Mesothelial cell of epicardium (in vitro differentiated cells): ENCODE results near the gene MTM1. TPM values are rescaled to one million over a fixed set of nuclear protein-coding genes. Genes with fewer than 3 reads are reported as not detected.

ENCODE experiments used
- DNase-seq, 2 experiments: peaks; one replicate each; pipeline ENCODE4 v3.0.0; 2021; ENCODE audit warnings: low spot score in 2 of 2; ENCODE audit not compliant: unreplicated experiment in 2 of 2
- H3K27ac Mint-ChIP-seq: 2 replicates; pipeline ENCODE4 v1.8.0; 2021; ENCODE audit warnings: mixed read lengths
- H3K27me3 Mint-ChIP-seq: 2 replicates; pipeline ENCODE4 v1.8.0; 2021; ENCODE audit warnings: low read depth, mixed read lengths
- H3K36me3 Mint-ChIP-seq: 2 replicates; pipeline ENCODE4 v1.8.0; 2021; ENCODE audit warnings: mixed read lengths
- H3K4me1 Mint-ChIP-seq: 2 replicates; pipeline ENCODE4 v1.8.0; 2021; ENCODE audit warnings: mixed read lengths
- H3K4me3 Mint-ChIP-seq: 2 replicates; pipeline ENCODE4 v1.8.0; 2021; ENCODE audit warnings: mild to moderate bottlenecking, moderate library complexity, mixed read lengths
- H3K9me3 Mint-ChIP-seq: 2 replicates; pipeline ENCODE4 v1.8.0; 2021; ENCODE audit warnings: mixed read lengths
- CTCF ChIP-seq: fragments of 200-600 bp; sonication (generic); IDR thresholded peaks from one replicate; pipeline ENCODE4 v1.5.0; 2021; ENCODE audit warnings: antibody characterized with exemption; ENCODE audit not compliant: unreplicated experiment
- total RNA-seq: library from RNA; stranded (reverse); gene quantifications from 3 replicates; pipeline ENCODE4 v1.2.1, GENCODE V29; 2021

MTM1 gene
- total RNA-seq, 1 donor from 2014 or later: 8.9 TPM

- Mint-ChIP-seq H3K27me3 (no peaks in the 10 kb centered on the region), H3K36me3 (no peaks in the 10 kb centered on the region), H3K27ac (no peak overlapping the region), H3K4me1 (no peaks in the 10 kb centered on the region), H3K4me3 (no peak overlapping the region), H3K9me3 (peaks cover 40% of the 10 kb centered on the region)
- no peak for DNase-seq
- TF ChIP-seq CTCF: no peak
Observed at GRCh38 chrX:150537851-150538250, 30.6 kb upstream of the MTM1 start.

- no peaks in the 10 kb centered on the region for H3K4me1 Mint-ChIP-seq
- no peaks in the 10 kb centered on the region for H3K27me3 Mint-ChIP-seq
- no peak overlapping the region for H3K4me3 Mint-ChIP-seq
- H3K27ac Mint-ChIP-seq: no peak overlapping the region
- peaks cover 18% of the 10 kb centered on the region for H3K9me3 Mint-ChIP-seq
- DNase-seq: no peak
- H3K36me3 Mint-ChIP-seq: no peaks in the 10 kb centered on the region
- no peak for TF ChIP-seq CTCF
Observed at GRCh38 chrX:150540965-150541364, 27.5 kb upstream of the MTM1 start.

DNA sequence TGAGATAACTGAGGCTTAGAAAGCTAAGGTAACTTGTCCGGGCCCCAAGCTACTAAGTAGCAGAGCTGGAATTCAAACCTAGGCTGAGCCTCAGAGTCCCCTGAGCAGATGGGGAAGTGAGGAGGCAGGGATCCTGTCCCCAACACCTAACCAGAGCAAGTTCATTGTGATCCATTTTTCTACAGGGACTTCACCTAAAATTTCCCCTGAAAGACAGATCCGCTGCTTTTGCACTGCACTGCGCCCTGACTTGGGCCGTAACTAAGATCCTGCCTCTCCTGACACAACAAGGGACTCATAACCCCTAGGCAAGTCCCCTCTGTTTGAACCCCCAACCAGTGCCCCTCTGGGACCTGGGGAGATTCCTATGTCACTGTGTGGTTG is 25.6 kb upstream of the MTM1 start:
- Mint-ChIP-seq H3K27ac (no peak overlapping the region), H3K4me1 (peaks cover 5% of the 10 kb centered on the region), H3K9me3 (peaks cover 5% of the 10 kb centered on the region), H3K36me3 (no peaks in the 10 kb centered on the region), H3K4me3 (no peak overlapping the region), H3K27me3 (no peaks in the 10 kb centered on the region)
- no peak for DNase-seq
- TF ChIP-seq CTCF: no peak

- no peak overlapping the region for H3K4me3 Mint-ChIP-seq
- no peaks in the 10 kb centered on the region for H3K27me3 Mint-ChIP-seq
- DNase-seq: no peak
- H3K27ac Mint-ChIP-seq: no peak overlapping the region
- peaks cover 7% of the 10 kb centered on the region for H3K4me1 Mint-ChIP-seq
- H3K9me3 Mint-ChIP-seq: peaks cover 5% of the 10 kb centered on the region
- TF ChIP-seq CTCF: no peak
- no peaks in the 10 kb centered on the region for H3K36me3 Mint-ChIP-seq
Observed at GRCh38 chrX:150543230-150544155, 24.9 kb upstream of the MTM1 start.

GRCh38 chrX:150544222-150544787 is 24.1 kb upstream of the MTM1 start:
- peaks cover 7% of the 10 kb centered on the region for H3K4me1 Mint-ChIP-seq
- peaks cover 9% of the 10 kb centered on the region for H3K9me3 Mint-ChIP-seq

More at GRCh38 chrX:150544222-150544787, 24.1 kb upstream of the MTM1 start:
- DNase-seq: no peak
- no peak for TF ChIP-seq CTCF
- Mint-ChIP-seq H3K27me3 (no peaks in the 10 kb centered on the region), H3K4me3 (no peak overlapping the region), H3K36me3 (no peaks in the 10 kb centered on the region), H3K27ac (no peak overlapping the region)
